ENCODE data around the gene GABRG3. TPM values are rescaled to one million over a fixed set of nuclear protein-coding genes. Genes with fewer than 3 reads are reported as not detected.

The GABRG3 gene
- total and polyA plus RNA-seq, 2 donors (not counting 3 experiments of a cell fraction or from before 2014, with no cell fraction given) = not detected

- Histone ChIP-seq H3K79me2 (ENCODE audit: control insufficient read depth, insufficient read depth, low read length) (no peaks in the 10 kb centered on the region), H3K9me1 (replicated peaks; ENCODE audit: control insufficient read depth, extremely low read depth, insufficient read depth, low read length) (no peaks in the 10 kb centered on the region), H3K9me3 (replicated peaks; ENCODE audit: control insufficient read depth, insufficient read depth, low read length) (peaks cover 13% of the 10 kb centered on the region), H3K27me3 (ENCODE audit: control insufficient read depth in 2 of 2, insufficient read depth in 2 of 2, low read length in 2 of 2) (no peaks in the 10 kb centered on the region), H3K36me3 (ENCODE audit: control insufficient read depth in 2 of 2, extremely low read depth in 1 of 2, insufficient read depth in 2 of 2, low read length in 2 of 2) (no peaks in the 10 kb centered on the region), H3K9ac (replicated peaks; ENCODE audit: extremely low read depth, insufficient read depth, low read length) (no peak overlapping the region), H4K20me1 (replicated peaks; ENCODE audit: control insufficient read depth, extremely low read depth, insufficient read depth, low read length) (no peaks in the 10 kb centered on the region), H3K27ac (ENCODE audit: insufficient read depth, low read depth, low read length) (no peak overlapping the region), H3K4me2 (ENCODE audit: insufficient read depth, low read length) (no peak overlapping the region), H2AFZ (ENCODE audit: low read depth, low read length) (no peak overlapping the region), H3K4me3 (replicated peaks in 1 of 3; ENCODE audit: insufficient read depth in 1 of 3, low read depth in 1 of 3, low read length in 3 of 3) (no peak overlapping the region), H3K4me1 (ENCODE audit: control insufficient read depth, extremely low read depth, insufficient read depth, low read length) (no peaks in the 10 kb centered on the region)
- dilution Hi-C loops (cut with MboI; ENCODE audit: extremely low pct_ligation_motif_present, low sequenced_read_pairs) = no loop called here
- no peak for TF ChIP-seq MAX (IDR thresholded peaks at IDR 0.05; ENCODE audit: insufficient read depth, insufficient read length)
- intact Hi-C loops (cut with micrococcal nuclease) = no loop called here
- ChIA-PET POLR2A (no interaction called here), CTCF (no interaction called here)
- FAIRE-seq (no peak), DNase-seq (ENCODE audit: low read depth, low spot score) (no peak)
- BruUV-seq (replicated peaks) = no TSS peak
Measured at GRCh38 chr15:27042230-27042629, 71.2 kb downstream of the GABRG3 start.

- no peaks in the 10 kb centered on the region for H3K9me1 ChIP-seq (replicated peaks; ENCODE audit: control insufficient read depth, extremely low read depth, insufficient read depth, low read length)
- no peaks in the 10 kb centered on the region for H3K27me3 ChIP-seq (ENCODE audit: control insufficient read depth in 2 of 2, insufficient read depth in 2 of 2, low read length in 2 of 2)
- FAIRE-seq (no peak), DNase-seq (ENCODE audit: low read depth, low spot score) (no peak)
- H3K4me3 ChIP-seq (replicated peaks in 1 of 3; ENCODE audit: insufficient read depth in 1 of 3, low read depth in 1 of 3, low read length in 3 of 3) = no peak overlapping the region
- ChIA-PET POLR2A (no interaction called here), CTCF (no interaction called here)
- no peak overlapping the region for H2AFZ ChIP-seq (ENCODE audit: low read depth, low read length)
- no peak overlapping the region for H3K9ac ChIP-seq (replicated peaks; ENCODE audit: extremely low read depth, insufficient read depth, low read length)
- H3K4me2 ChIP-seq (ENCODE audit: insufficient read depth, low read length) = no peak overlapping the region
- dilution Hi-C loops (cut with MboI; ENCODE audit: extremely low pct_ligation_motif_present, low sequenced_read_pairs) = no loop called here
- BruUV-seq (replicated peaks) = no TSS peak
- intact Hi-C loops (cut with micrococcal nuclease) = no loop called here
- peaks cover 13% of the 10 kb centered on the region for H3K9me3 ChIP-seq (replicated peaks; ENCODE audit: control insufficient read depth, insufficient read depth, low read length)
- no peaks in the 10 kb centered on the region for H3K79me2 ChIP-seq (ENCODE audit: control insufficient read depth, insufficient read depth, low read length)
- no peaks in the 10 kb centered on the region for H4K20me1 ChIP-seq (replicated peaks; ENCODE audit: control insufficient read depth, extremely low read depth, insufficient read depth, low read length)
- no peaks in the 10 kb centered on the region for H3K4me1 ChIP-seq (ENCODE audit: control insufficient read depth, extremely low read depth, insufficient read depth, low read length)
- H3K27ac ChIP-seq (ENCODE audit: insufficient read depth, low read depth, low read length) = no peak overlapping the region
- TF ChIP-seq JUN (IDR thresholded peaks at IDR 0.05; ENCODE audit: borderline replicate concordance, insufficient read depth, insufficient read length, low read depth) = no peak
- no peak for TF ChIP-seq MAX (IDR thresholded peaks at IDR 0.05; ENCODE audit: insufficient read depth, insufficient read length)
- no peak for TF ChIP-seq EZH2 (IDR thresholded peaks at IDR 0.05; ENCODE audit: borderline replicate concordance, low read depth, low read length, severe bottlenecking)
- TF ChIP-seq MYC (IDR thresholded peaks at IDR 0.05; ENCODE audit: low read depth, low read length) = no peak
- no peak for TF ChIP-seq GATA2 (IDR thresholded peaks at IDR 0.05; ENCODE audit: insufficient read depth, insufficient read length, low read depth, low read length)
- no peak for TF ChIP-seq FOS (IDR thresholded peaks at IDR 0.05; ENCODE audit: borderline replicate concordance, insufficient read depth, low read length)
- no peak for TF ChIP-seq POLR2A (IDR thresholded peaks at IDR 0.05; ENCODE audit: low read depth, low read length)
- no peak for TF ChIP-seq CTCF (IDR thresholded peaks at IDR 0.05; ENCODE audit: extremely low read depth in 1 of 2, insufficient read depth in 1 of 2, low read depth in 1 of 2, low read length in 2 of 2)
- no peak for TF ChIP-seq POLR2AphosphoS5 (IDR thresholded peaks at IDR 0.05; ENCODE audit: insufficient read depth, low read depth, low read length)
- no peaks in the 10 kb centered on the region for H3K36me3 ChIP-seq (ENCODE audit: control insufficient read depth in 2 of 2, extremely low read depth in 1 of 2, insufficient read depth in 2 of 2, low read length in 2 of 2)
Measured at GRCh38 chr15:27042646-27043045, 71.7 kb downstream of the GABRG3 start.

Data from endothelial cell of umbilical vein (primary cell).